K562 treated with DMSO at 1 percent for 12 hours (cell line): ENCODE results near the gene RPGR. TPM values are rescaled to one million over a fixed set of nuclear protein-coding genes. Genes with fewer than 3 reads are reported as not detected.

Experiments
- total RNA-seq: library from RNA; unstranded; fragments of 300-600 nt; gene quantifications from 2 replicates; pipeline ENCODE4 v1.2.3, GENCODE V29; 2022; ENCODE audit not compliant: insufficient read depth

The RPGR gene, protein sequence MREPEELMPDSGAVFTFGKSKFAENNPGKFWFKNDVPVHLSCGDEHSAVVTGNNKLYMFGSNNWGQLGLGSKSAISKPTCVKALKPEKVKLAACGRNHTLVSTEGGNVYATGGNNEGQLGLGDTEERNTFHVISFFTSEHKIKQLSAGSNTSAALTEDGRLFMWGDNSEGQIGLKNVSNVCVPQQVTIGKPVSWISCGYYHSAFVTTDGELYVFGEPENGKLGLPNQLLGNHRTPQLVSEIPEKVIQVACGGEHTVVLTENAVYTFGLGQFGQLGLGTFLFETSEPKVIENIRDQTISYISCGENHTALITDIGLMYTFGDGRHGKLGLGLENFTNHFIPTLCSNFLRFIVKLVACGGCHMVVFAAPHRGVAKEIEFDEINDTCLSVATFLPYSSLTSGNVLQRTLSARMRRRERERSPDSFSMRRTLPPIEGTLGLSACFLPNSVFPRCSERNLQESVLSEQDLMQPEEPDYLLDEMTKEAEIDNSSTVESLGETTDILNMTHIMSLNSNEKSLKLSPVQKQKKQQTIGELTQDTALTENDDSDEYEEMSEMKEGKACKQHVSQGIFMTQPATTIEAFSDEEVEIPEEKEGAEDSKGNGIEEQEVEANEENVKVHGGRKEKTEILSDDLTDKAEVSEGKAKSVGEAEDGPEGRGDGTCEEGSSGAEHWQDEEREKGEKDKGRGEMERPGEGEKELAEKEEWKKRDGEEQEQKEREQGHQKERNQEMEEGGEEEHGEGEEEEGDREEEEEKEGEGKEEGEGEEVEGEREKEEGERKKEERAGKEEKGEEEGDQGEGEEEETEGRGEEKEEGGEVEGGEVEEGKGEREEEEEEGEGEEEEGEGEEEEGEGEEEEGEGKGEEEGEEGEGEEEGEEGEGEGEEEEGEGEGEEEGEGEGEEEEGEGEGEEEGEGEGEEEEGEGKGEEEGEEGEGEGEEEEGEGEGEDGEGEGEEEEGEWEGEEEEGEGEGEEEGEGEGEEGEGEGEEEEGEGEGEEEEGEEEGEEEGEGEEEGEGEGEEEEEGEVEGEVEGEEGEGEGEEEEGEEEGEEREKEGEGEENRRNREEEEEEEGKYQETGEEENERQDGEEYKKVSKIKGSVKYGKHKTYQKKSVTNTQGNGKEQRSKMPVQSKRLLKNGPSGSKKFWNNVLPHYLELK
- 0.97 and 4.1 TPM in 2 replicates for total RNA-seq

DNA sequence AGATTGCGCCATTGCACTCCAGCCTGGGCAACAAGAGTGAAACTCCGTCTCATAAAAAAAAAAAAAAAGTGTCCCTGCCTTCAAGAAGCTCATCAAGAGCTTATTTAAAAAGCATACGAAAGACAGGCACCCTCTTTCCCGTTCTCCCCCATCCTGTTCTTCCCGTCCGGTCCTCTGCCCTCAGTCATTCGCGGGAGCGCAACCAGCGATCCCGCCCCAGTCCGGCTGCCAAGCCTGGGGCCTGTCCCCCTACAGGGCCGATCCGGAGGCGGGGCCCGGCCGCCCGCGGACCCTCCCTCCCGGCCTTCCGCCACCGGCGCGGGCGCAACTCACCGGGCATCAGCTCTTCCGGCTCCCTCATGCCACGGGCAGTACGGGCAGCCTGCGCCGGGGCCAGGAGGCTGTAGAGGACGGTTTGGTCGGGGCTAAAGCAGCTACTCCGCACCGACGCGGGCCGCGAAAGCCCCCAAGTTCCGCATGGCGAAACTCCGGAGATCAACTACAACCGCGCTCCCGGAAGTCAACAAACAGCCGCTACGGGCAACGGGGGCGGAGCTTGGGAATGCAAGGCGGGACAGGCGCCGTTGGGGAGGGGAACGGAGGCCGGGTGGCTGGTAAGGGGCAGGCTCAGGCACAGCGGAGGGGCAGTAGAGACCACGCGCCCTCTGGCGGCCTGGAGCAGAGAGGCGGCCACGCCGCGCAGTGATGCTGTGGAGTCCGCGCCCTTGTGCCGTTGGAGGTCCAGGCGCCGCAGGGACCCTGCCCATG lies at the start of gene RPGR:
TSS of gene RPGR (minus strand) at position 503 of the 768 bp plus-strand sequence. CDS start at position 361, 142 bp downstream.

GRCh38 chrX:38352362-38352761 lies 25.1 kb upstream of the RPGR start, which contains the start of gene OTC:
OTC (plus strand) TSS chrX:38352604; CDS start chrX:38352697, 93 bp downstream.

GRCh38 chrX:38220415-38221390 lies 106.6 kb downstream of the RPGR start, which contains the start of gene SRPX:
SRPX (minus strand) TSS chrX:38220871; CDS start chrX:38220792, 79 bp downstream.

Other genes with a start within 250 kb of the RPGR start
- 0.52 and 0.67 TPM in 2 replicates for gene SRPX, start 106.6 kb downstream of the RPGR start, total RNA-seq
- gene OTC, start 25.1 kb upstream of the RPGR start, total RNA-seq = not detected in 2 replicates
- gene TSPAN7, start 234.0 kb upstream of the RPGR start, total RNA-seq = not detected in 2 replicates